HG03378 (cell line): Measurements from ENCODE around the gene ITK.
"Not testable (repeated sequence)": the region's sequence is repeated elsewhere in the genome, so short reads cannot be mapped to it uniquely, and the experiment has no call there.

Experiments
- ATAC-seq: cut with Tn5 transposase; IDR thresholded peaks from one replicate; pipeline ENCODE4 v1.9.1; 2021; ENCODE audit warnings: mild to moderate bottlenecking, moderate library complexity; ENCODE audit not compliant: unreplicated experiment

ITK gene

GRCh38 chr5:157205708-157206107 lies 25.1 kb downstream of the ITK start:
- no peak for ATAC-seq

GRCh38 chr5:157210652-157211051 lies 30.0 kb downstream of the ITK start:
- not testable (repeated sequence) for ATAC-seq

- no peak for ATAC-seq
Observed at GRCh38 chr5:157212307-157212706, 31.7 kb downstream of the ITK start.

- no peak for ATAC-seq
Observed at GRCh38 chr5:157213527-157214243, 33.0 kb downstream of the ITK start.

- peak; percentile 42 for ATAC-seq
Observed at GRCh38 chr5:157214415-157214814, 33.8 kb downstream of the ITK start.

GRCh38 chr5:157214861-157215513 lies 34.3 kb downstream of the ITK start:
- ATAC-seq = peak; percentile 45

- no peak for ATAC-seq
Observed at GRCh38 chr5:157215514-157216167, 35.0 kb downstream of the ITK start.

- ATAC-seq = no peak
Observed at GRCh38 chr5:157216391-157217142, 35.9 kb downstream of the ITK start.

GRCh38 chr5:157217289-157218024 lies 36.8 kb downstream of the ITK start:
- ATAC-seq = no peak

- ATAC-seq = peak; percentile 70
Observed at GRCh38 chr5:157219491-157220271, 39.0 kb downstream of the ITK start.

- no peak for ATAC-seq
Observed at GRCh38 chr5:157221959-157222358, 41.3 kb downstream of the ITK start.

- ATAC-seq = peak; percentile 31
Observed at GRCh38 chr5:157222506-157223230, 42.0 kb downstream of the ITK start.

GRCh38 chr5:157225469-157226422 lies 45.1 kb downstream of the ITK start:
- no peak for ATAC-seq

- no peak for ATAC-seq
Observed at GRCh38 chr5:157230610-157231009, 50.0 kb downstream of the ITK start.

- no peak for ATAC-seq
Observed at GRCh38 chr5:157232706-157233105, 52.1 kb downstream of the ITK start.

GRCh38 chr5:157233515-157233914 lies 52.9 kb downstream of the ITK start:
- ATAC-seq = no peak

GRCh38 chr5:157236423-157236822 lies 55.8 kb downstream of the ITK start:
- ATAC-seq = no peak

GRCh38 chr5:157241483-157241882 lies 60.8 kb downstream of the ITK start:
- ATAC-seq = no peak
